H1 (cell line): Measurements from ENCODE around the gene OSBPL3. TPM values are rescaled to one million over a fixed set of nuclear protein-coding genes. Genes with fewer than 3 reads are reported as not detected.

Experiments used
- CTCF ChIA-PET: fragments of 300-600 bp; sonication (Branson Sonifier 250); formaldehyde crosslinking; loops from one replicate; lab custom pipeline; 2021; ENCODE audit not compliant: partially characterized antibody; lab: Charles Lee
- POLR2A ChIA-PET: fragments of 300-600 bp; sonication (Branson Sonifier 250); formaldehyde crosslinking; loops from one replicate; lab custom pipeline; 2021; ENCODE audit warnings: inconsistent platforms; ENCODE audit not compliant: partially characterized antibody; lab: Charles Lee
- DNase-seq, 2 experiments: peaks; one replicate each; pipeline versions ENCODE4 v3.0.0 to v3.0.0-alpha.2; 2010 to 2022; ENCODE audit warnings: low spot score in 2 of 2, low read depth in 1 of 2, mixed read lengths in 1 of 2
- FAIRE-seq: peaks from 2 replicates; lab custom pipeline; 2011; peaks lifted over from hg19 to GRCh38; lab: Jason Lieb, UNC
- H2AFZ ChIP-seq: 2 replicates; pipeline ENCODE4 v1.8.1; 2012; ENCODE audit warnings: low read length, inconsistent platforms
- H2AK5ac ChIP-seq: 2 replicates; pipeline ENCODE4 v1.6.1; 2013; ENCODE audit warnings: low read depth, low read length
- H2BK120ac ChIP-seq: replicated peaks from 2 replicates; pipeline ENCODE3; 2013; ENCODE audit warnings: low read depth, low read length, inconsistent platforms
- H2BK12ac ChIP-seq: 2 replicates; pipeline ENCODE4 v1.6.1; 2013; ENCODE audit warnings: low read depth, low read length
- H2BK15ac ChIP-seq: 2 replicates; pipeline ENCODE4 v1.6.1; 2013; ENCODE audit warnings: low read length
- H2BK20ac ChIP-seq: 2 replicates; pipeline ENCODE4 v1.6.1; 2013; ENCODE audit warnings: low read length
- H2BK5ac ChIP-seq: 2 replicates; pipeline ENCODE4 v1.6.1; 2013; ENCODE audit warnings: low read depth, low read length
- H3K14ac ChIP-seq: 2 replicates; pipeline ENCODE4 v1.6.1; 2013; ENCODE audit warnings: inconsistent platforms; ENCODE audit not compliant: insufficient read length
- H3K18ac ChIP-seq: 2 replicates; pipeline ENCODE4 v1.6.1; 2013; ENCODE audit warnings: low read length; ENCODE audit errors: extremely low read depth
- H3K23ac ChIP-seq: 2 replicates; pipeline ENCODE4 v1.6.1; 2013; ENCODE audit warnings: inconsistent platforms; ENCODE audit not compliant: insufficient read length
- H3K23me2 ChIP-seq: 2 replicates; pipeline ENCODE4 v1.6.1; 2013; ENCODE audit warnings: low read depth, low read length
- H3K27ac ChIP-seq: 2 replicates; pipeline ENCODE4 v1.6.1; 2011; ENCODE audit warnings: low read depth, low read length, inconsistent platforms
- H3K27me3 ChIP-seq, 4 experiments: replicated peaks in 1 of 4; 1 replicate in 1 of 4; 2 replicates in 3 of 4; pipeline versions ENCODE4 v1.6.1 to v1.8.1; 2011 to 2013; ENCODE audit warnings: low read length in 3 of 4, mild to moderate bottlenecking in 3 of 4, inconsistent platforms in 2 of 4, mixed read lengths in 2 of 4, moderate library complexity in 1 of 4; ENCODE audit not compliant: control insufficient read depth in 3 of 4, insufficient read depth in 3 of 4; ENCODE audit errors: extremely low read depth in 1 of 4
- H3K36me3 ChIP-seq, 4 experiments: 2 replicates each; pipeline versions ENCODE4 v1.6.1 to v1.8.1; 2011 to 2013; ENCODE audit warnings: mild to moderate bottlenecking in 4 of 4, low read length in 3 of 4, moderate library complexity in 2 of 4, control low read depth in 1 of 4, inconsistent platforms in 1 of 4; ENCODE audit not compliant: insufficient read depth in 4 of 4, control insufficient read depth in 2 of 4
- H3K4ac ChIP-seq: replicated peaks from 2 replicates; pipeline ENCODE3; 2013; ENCODE audit warnings: low read length, low read depth, mixed read lengths, inconsistent platforms; ENCODE audit not compliant: insufficient read length
- H3K4me1 ChIP-seq, 4 experiments: replicated peaks in 1 of 4; 1 replicate in 1 of 4; 2 replicates in 3 of 4; pipeline versions ENCODE4 v1.6.1 to v1.8.1; 2011 to 2013; ENCODE audit warnings: low read length in 3 of 4, inconsistent platforms in 2 of 4, mixed read lengths in 1 of 4; ENCODE audit not compliant: insufficient read depth in 4 of 4, control insufficient read depth in 3 of 4
- H3K4me2 ChIP-seq, 2 experiments: 2 replicates each; pipeline versions ENCODE4 v1.6.1 to v1.8.1; 2011 to 2013; ENCODE audit warnings: low read depth in 2 of 2, low read length in 2 of 2, control low read depth in 1 of 2, inconsistent platforms in 1 of 2, mild to moderate bottlenecking in 1 of 2; ENCODE audit not compliant: insufficient read depth in 1 of 2
- H3K4me3 ChIP-seq, 4 experiments: fragments of 200-600, 300-600 bp in 1 of 4; sonication (generic), shearing (Covaris generic), sonication (Bioruptor Twin) in 1 of 4; 2 replicates each; pipeline versions ENCODE4 v1.5.1 to v1.8.1; 2011 to 2016; ENCODE audit warnings: low read length in 4 of 4, low read depth in 3 of 4, control low read depth in 2 of 4, inconsistent platforms in 2 of 4, mild to moderate bottlenecking in 2 of 4, mixed read lengths in 1 of 4, moderate library complexity in 1 of 4; ENCODE audit not compliant: insufficient read depth in 2 of 4; ENCODE audit errors: extremely low read depth in 1 of 4
- H3K56ac ChIP-seq: replicated peaks from 2 replicates; pipeline ENCODE3; 2013; ENCODE audit warnings: low read depth, mild to moderate bottlenecking, mixed read lengths, low read length, inconsistent platforms; ENCODE audit not compliant: insufficient read length
- H3K79me1 ChIP-seq: 2 replicates; pipeline ENCODE4 v1.6.1; 2013; ENCODE audit warnings: low read depth, low read length, control low read depth
- H3K79me2 ChIP-seq, 2 experiments: 2 replicates each; pipeline versions ENCODE4 v1.6.1 to v1.8.1; 2012 to 2013; ENCODE audit warnings: low read length in 2 of 2, mild to moderate bottlenecking in 2 of 2, inconsistent platforms in 1 of 2; ENCODE audit not compliant: insufficient read depth in 2 of 2, control insufficient read depth in 1 of 2
- H3K9ac ChIP-seq, 4 experiments: replicated peaks in 1 of 4; 1 replicate in 1 of 4; 2 replicates in 3 of 4; pipeline versions ENCODE4 v1.6.1 to v1.8.1; 2011 to 2013; ENCODE audit warnings: low read depth in 3 of 4, low read length in 3 of 4, control low read depth in 2 of 4, mild to moderate bottlenecking in 2 of 4, moderate library complexity in 2 of 4, inconsistent platforms in 1 of 4; ENCODE audit errors: extremely low read depth in 1 of 4
- H3K9me3 ChIP-seq, 2 experiments: 2 replicates each; pipeline versions ENCODE4 v1.6.1 to v1.8.1; 2012 to 2013; ENCODE audit warnings: mild to moderate bottlenecking in 2 of 2, moderate library complexity in 2 of 2, control low read depth in 1 of 2, inconsistent platforms in 1 of 2, low read depth in 1 of 2, low read length in 1 of 2, mixed read lengths in 1 of 2; ENCODE audit not compliant: insufficient read depth in 2 of 2
- H4K20me1 ChIP-seq, 2 experiments: replicated peaks in 1 of 2; 2 replicates each; pipeline versions ENCODE3 to v1.8.1; 2011 to 2013; ENCODE audit warnings: inconsistent platforms in 2 of 2, low read length in 2 of 2, mild to moderate bottlenecking in 1 of 2; ENCODE audit not compliant: insufficient read depth in 2 of 2, control insufficient read depth in 1 of 2
- H4K5ac ChIP-seq: 2 replicates; pipeline ENCODE4 v1.6.1; 2013; ENCODE audit warnings: low read length, low read depth, mixed read lengths, inconsistent platforms; ENCODE audit not compliant: insufficient read length
- H4K8ac ChIP-seq: 2 replicates; pipeline ENCODE4 v1.8.0; 2013; ENCODE audit warnings: mild to moderate bottlenecking, moderate library complexity, low read length, inconsistent platforms; ENCODE audit not compliant: insufficient read depth; ENCODE audit errors: extremely low read depth
- H4K91ac ChIP-seq: replicated peaks from 2 replicates; pipeline ENCODE3; 2013; ENCODE audit warnings: low read length, mixed read lengths, inconsistent platforms; ENCODE audit not compliant: insufficient read length
- BACH1 ChIP-seq: IDR thresholded peaks from 2 replicates; pipeline ENCODE4 v1.6.1; 2012; ENCODE audit warnings: low read length, improper control_type of control experiment
- EGR1 ChIP-seq: IDR thresholded peaks from 2 replicates; pipeline ENCODE4 v1.6.1; 2011; ENCODE audit warnings: low read depth, low read length, borderline replicate concordance
- GTF2F1 ChIP-seq: IDR thresholded peaks from 2 replicates; pipeline ENCODE4 v1.6.1; 2012; ENCODE audit warnings: low read depth, low read length, improper control_type of control experiment, borderline replicate concordance
- MAFK ChIP-seq: IDR thresholded peaks from 2 replicates; pipeline ENCODE4 v1.6.1; 2012; ENCODE audit warnings: low read depth, mild to moderate bottlenecking, improper control_type of control experiment, low read length
- POU5F1 ChIP-seq: IDR thresholded peaks from 2 replicates; pipeline ENCODE4 v1.6.1; 2011; ENCODE audit warnings: low read depth, mild to moderate bottlenecking, low read length, moderate library complexity
- WGBS, 2 experiments: shearing (Covaris generic) in 1 of 2; methylation state at CpG; one replicate each; pipeline versions ENCODE4 v1.1.6 to v1.1.7; 2013 to 2015; ENCODE audit warnings: low lambda C conversion rate in 2 of 2, mixed read lengths in 2 of 2, inconsistent platforms in 1 of 2, low coverage in 1 of 2, missing lambda C conversion rate in 1 of 2; ENCODE audit not compliant: insufficient replicate concordance in 2 of 2, insufficient coverage in 1 of 2, insufficient read length in 1 of 2; ENCODE audit errors: extremely low coverage in 1 of 2, missing lambda C conversion rate in 1 of 2; 5-methylcytosine and 5-hydroxymethylcytosine counted together
- polyA plus RNA-seq, 7 experiments: library from polyadenylated mRNA; depleted of rRNA in 3 of 7; stranded (reverse) in 5 of 7; unstranded in 2 of 7; fragments of >200 nt in 5 of 7; fragments of 200-250 nt in 2 of 7; gene quantifications; 1 replicate in 5 of 7; 2 replicates in 1 of 7; 4 replicates in 1 of 7; pipeline versions ENCODE4 v1.2.1 to v1.2.3, GENCODE V29; 2011 to 2013; ENCODE audit warnings: missing spikeins in 2 of 7, mixed read lengths in 2 of 7
- total RNA-seq: library from RNA; stranded (reverse); fragmentation: NEBNext Ultra II Directional; extraction: Animal tissue kit (Norgen Biotek cat#: 25700); gene quantifications from 2 replicates; pipeline ENCODE4 v1.2.1, GENCODE V29; 2021
- TF ChIP-seq, protein P1 (sequence below), 3 experiments: IDR thresholded peaks; 1 replicate in 2 of 3; 2 replicates in 1 of 3; pipeline versions ENCODE4 v1.5.1 to v1.6.1; 2011; ENCODE audit warnings: low read length in 3 of 3, mild to moderate bottlenecking in 3 of 3, inconsistent platforms in 2 of 3, low read depth in 1 of 3, moderate library complexity in 1 of 3; ENCODE audit not compliant: insufficient read depth in 1 of 3; ENCODE audit errors: control extremely low read depth in 1 of 3
- TF ChIP-seq, protein P2 (sequence below): IDR thresholded peaks from 2 replicates; pipeline ENCODE4 v1.6.1; 2012; ENCODE audit warnings: inconsistent platforms

Gene OSBPL3
- total and polyA plus RNA-seq, 2 of the 8 experiments (the other 6 are each of a cell fraction or from before 2014, with no cell fraction given): 2.8 to 13.9 TPM

DNA sequence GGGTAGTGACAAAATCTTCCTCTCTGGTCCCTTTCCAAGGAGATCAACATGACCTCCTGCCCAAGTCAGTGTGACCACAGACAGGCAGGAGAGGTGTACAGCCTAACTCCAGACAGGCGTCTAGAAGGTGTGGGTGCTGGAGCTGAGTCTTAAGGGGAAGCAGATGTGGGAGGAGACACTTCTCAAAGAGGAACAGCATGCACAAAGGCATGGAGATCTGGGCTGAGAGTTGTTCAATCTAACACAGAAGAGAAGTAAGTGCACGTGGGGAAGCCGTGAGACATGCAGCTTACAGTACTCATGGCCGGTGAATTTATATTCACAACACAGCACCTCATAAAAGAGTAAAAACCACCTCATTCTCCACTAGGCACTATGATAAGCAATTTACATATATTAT, 198.9 kb downstream of the OSBPL3 start:
- Histone ChIP-seq H2AFZ (no peak overlapping the region), H2BK5ac (no peak overlapping the region), H2BK15ac (no peak overlapping the region), H3K56ac (no peak overlapping the region), H2BK20ac (no peak overlapping the region), H3K9me3 (peaks cover 6 to 9% of the 10 kb centered on the region in 2 experiments; a peak in 2 of 4 replicates), H3K18ac (no peak overlapping the region), H3K23me2 (no peaks in the 10 kb centered on the region), H3K4me2 (no peak overlapping the region), H3K79me2 (no peaks in the 10 kb centered on the region), H4K20me1 (no peaks in the 10 kb centered on the region), H4K5ac (no peak overlapping the region), H4K91ac (no peak overlapping the region), H4K8ac (no peak overlapping the region), H3K4me3 (no peak overlapping the region), H2BK120ac (no peak overlapping the region), H3K4ac (no peak overlapping the region), H3K23ac (no peak overlapping the region), H2BK12ac (no peak overlapping the region), H3K27ac (no peak overlapping the region), H3K36me3 (no peaks in the 10 kb centered on the region), H3K14ac (no peak overlapping the region), H3K4me1 (no peaks in the 10 kb centered on the region), H3K9ac (no peak overlapping the region), H3K79me1 (no peaks in the 10 kb centered on the region), H2AK5ac (no peak overlapping the region), H3K27me3 (no peaks in the 10 kb centered on the region)
- FAIRE-seq (no peak), DNase-seq (no peak)
- CTCF ChIA-PET: interaction anchor here (0.8 to 1.5 kb wide), 4 partner anchors 27 to 313 kb away, joined by 3 to 5 read pairs (median 3); no protein-coding TSS in a partner anchor
- no peak for TF ChIP-seq MAFK
- TF ChIP-seq GTF2F1: no peak
- TF ChIP-seq, protein P1, sequence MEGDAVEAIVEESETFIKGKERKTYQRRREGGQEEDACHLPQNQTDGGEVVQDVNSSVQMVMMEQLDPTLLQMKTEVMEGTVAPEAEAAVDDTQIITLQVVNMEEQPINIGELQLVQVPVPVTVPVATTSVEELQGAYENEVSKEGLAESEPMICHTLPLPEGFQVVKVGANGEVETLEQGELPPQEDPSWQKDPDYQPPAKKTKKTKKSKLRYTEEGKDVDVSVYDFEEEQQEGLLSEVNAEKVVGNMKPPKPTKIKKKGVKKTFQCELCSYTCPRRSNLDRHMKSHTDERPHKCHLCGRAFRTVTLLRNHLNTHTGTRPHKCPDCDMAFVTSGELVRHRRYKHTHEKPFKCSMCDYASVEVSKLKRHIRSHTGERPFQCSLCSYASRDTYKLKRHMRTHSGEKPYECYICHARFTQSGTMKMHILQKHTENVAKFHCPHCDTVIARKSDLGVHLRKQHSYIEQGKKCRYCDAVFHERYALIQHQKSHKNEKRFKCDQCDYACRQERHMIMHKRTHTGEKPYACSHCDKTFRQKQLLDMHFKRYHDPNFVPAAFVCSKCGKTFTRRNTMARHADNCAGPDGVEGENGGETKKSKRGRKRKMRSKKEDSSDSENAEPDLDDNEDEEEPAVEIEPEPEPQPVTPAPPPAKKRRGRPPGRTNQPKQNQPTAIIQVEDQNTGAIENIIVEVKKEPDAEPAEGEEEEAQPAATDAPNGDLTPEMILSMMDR (IDR thresholded peaks at IDR 0.05; ENCODE audit: control extremely low read depth in 1 of 3, insufficient read depth in 1 of 3, low read depth in 1 of 3, low read length in 3 of 3): no peak
- TF ChIP-seq BACH1: no peak
- no peak for TF ChIP-seq EGR1
- TF ChIP-seq POU5F1: no peak
- TF ChIP-seq, protein P2, sequence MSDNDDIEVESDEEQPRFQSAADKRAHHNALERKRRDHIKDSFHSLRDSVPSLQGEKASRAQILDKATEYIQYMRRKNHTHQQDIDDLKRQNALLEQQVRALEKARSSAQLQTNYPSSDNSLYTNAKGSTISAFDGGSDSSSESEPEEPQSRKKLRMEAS: no peak
- 92% methylated on average over 4 of the region's 4 CpGs; no CpG with 5 or more reads in 1 of the 2 experiments for WGBS, 2 experiments
- POLR2A ChIA-PET: no interaction called here
